Epidermal melanocyte (primary cell): ENCODE results near the gene PLEKHM1.
"Not testable (repeated sequence)": the region's sequence is repeated elsewhere in the genome, so short reads cannot be mapped to it uniquely, and the experiment has no call there.

Source experiments
- DNase-seq: peaks from one replicate; pipeline ENCODE4 v3.0.0; 2011; ENCODE audit warnings: low spot score; ENCODE audit not compliant: insufficient read length

The PLEKHM1 gene

GRCh38 chr17:45490615-45491433, at the start of gene PLEKHM1:
Gene PLEKHM1 (minus strand): TSS chr17:45490721. CDS start chr17:45482484, 8,237 bp downstream.
- DNase-seq = peak; percentile 32

DNA sequence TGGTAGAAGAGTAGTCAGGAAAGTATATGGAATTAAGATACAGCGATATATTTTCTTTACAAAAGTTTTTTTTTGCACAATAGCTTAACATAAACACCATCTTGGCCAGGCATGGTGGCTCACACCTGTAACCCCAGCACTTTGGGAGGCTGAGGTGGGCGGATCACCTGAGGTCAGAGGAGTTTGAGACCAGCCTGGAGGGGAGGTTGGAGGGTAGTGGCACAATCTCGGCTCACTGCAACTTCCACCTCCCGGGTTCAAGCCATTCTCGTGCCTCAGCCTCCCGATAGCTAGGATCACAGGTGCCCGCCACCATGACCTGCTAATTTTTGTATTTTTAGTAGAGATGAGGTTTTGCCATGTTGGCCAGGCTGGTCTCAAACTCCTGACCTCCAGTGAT, 47.6 kb upstream of the PLEKHM1 start:
- DNase-seq = not testable (repeated sequence)

GRCh38 chr17:45506072-45506471, 15.6 kb upstream of the PLEKHM1 start:
- DNase-seq = not testable (repeated sequence)

DNA sequence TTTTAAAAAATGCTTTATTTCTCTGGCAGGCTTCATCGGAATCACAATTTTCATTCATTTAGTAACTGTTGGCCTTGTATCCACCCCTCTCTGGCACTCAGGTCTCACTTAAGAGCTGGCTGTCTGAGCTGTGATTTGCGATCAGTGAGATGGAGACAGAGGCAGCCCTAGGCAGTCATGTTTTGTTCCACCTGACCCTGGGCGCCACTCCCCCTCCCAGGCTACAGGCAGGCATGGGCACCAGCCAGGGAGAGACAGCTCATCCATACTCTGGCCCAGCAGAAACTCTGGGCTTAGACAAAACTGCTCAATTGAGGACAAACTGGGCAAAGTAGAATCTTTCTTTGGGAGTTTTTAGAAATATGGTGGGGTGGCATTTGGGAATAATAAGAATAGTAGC, 14.7 kb upstream of the PLEKHM1 start:
- not testable (repeated sequence) for DNase-seq

- DNase-seq = not testable (repeated sequence)
These were observed 10.7 kb upstream of the PLEKHM1 start for GRCh38 chr17:45501092-45501707.

GRCh38 chr17:45500478-45500877, 10.0 kb upstream of the PLEKHM1 start:
- DNase-seq = not testable (repeated sequence)

DNA sequence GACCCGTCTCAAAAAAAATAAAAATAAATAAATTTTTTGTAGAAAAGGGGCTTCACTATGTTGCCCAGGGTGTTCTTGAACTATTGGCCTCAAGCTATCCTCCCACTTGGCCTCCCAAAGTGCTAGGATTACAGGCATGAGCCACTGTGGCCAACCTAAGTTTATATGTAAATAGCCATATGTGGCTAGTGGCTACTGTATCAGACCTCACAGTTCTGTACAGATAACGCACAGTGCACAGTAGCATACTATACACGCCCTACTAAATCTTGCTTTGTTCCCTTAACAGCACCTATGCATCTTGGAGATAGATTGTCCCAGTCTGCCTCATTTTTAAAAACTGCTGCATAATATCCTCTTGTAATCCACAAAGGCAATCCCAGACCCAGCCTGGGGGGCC, 8.7 kb upstream of the PLEKHM1 start:
- DNase-seq = not testable (repeated sequence)

DNA sequence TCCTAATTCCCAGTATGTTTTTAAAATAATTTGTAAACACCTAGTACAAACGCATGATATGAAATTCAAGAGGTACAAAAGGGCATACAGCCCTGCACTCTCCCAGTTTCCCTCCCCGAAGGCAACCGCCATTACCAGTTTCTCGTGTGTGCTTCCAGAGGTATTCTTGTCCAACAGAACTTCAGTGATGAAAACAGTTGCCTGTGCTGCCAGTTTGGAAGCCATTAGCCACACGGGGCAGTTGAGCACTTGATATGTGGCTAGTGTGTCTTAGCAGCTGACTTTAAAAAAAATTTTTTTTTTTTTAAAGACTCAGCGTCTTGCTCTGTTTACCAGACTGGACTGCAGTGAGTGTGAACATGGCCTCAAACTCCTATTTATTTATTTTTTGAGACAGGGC, 7.9 kb upstream of the PLEKHM1 start:
- DNase-seq = not testable (repeated sequence)

DNA sequence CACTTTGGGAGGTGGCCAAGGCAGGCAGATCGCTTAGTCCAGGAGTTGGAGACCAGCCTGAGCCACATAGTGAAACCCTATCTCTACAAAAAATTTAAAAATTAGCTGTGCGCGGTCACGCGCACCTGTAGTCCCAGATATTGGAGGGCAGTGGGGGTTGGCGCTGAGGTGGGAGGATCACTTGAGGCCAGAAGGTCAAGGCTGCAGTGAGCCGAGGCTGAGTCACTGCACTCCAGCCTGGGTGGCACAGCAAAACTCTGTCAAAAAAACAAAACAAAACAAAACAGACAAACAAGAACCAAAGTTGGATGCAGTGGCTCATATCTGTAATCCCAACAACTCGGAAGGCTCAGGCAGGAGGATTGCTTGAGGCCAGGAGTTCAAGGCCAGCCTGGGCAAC, 6.9 kb upstream of the PLEKHM1 start:
- DNase-seq = not testable (repeated sequence)

DNA sequence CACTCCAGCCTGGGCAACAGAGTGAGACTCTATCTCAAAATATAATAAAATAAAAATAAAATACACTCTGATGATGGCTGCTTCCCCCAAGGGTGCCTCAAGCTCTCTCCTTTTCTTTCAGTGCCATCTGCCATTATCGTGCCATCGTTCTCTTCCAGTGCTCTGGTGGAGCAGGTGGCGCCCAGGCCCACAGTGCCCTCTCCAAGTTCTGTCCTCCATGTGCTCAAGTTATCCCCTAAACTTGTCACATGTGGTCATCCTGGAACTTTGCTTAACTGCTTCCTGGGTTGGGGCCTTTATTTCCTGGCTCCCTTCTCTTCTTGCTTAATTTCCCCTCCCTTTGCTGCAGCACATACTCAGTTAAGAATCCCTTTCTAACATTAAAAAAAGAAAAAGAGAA, 6.0 kb upstream of the PLEKHM1 start:
- DNase-seq = not testable (repeated sequence)

DNA sequence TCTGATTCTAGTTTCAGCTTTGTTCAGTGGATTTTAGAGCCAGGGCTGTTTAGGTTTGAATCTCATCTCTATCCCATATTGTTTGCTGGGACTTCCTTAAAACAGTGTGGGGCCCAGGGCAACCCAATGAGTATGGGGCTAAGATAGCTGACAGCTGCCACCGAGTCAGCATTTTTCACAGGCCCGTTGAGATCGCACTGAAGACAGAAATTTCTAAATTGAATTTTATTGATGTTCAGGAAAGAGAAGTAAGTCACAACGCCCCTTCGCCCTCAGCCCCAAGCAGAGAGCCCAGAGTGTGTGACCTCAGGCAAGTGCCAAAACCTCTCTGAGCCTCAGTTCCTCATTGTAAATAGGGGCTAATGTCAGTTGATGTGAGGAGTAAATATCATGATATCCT, 4.0 kb upstream of the PLEKHM1 start:
- not testable (repeated sequence) for DNase-seq

- DNase-seq = not testable (repeated sequence)
These were observed 1.6 kb upstream of the PLEKHM1 start for GRCh38 chr17:45492156-45492555.

- not testable (repeated sequence) for DNase-seq
These were observed 323 bp downstream of the PLEKHM1 start for GRCh38 chr17:45490198-45490597.

- DNase-seq = peak; percentile 56
These were observed 2.8 kb downstream of the PLEKHM1 start for GRCh38 chr17:45487704-45488103.

DNA sequence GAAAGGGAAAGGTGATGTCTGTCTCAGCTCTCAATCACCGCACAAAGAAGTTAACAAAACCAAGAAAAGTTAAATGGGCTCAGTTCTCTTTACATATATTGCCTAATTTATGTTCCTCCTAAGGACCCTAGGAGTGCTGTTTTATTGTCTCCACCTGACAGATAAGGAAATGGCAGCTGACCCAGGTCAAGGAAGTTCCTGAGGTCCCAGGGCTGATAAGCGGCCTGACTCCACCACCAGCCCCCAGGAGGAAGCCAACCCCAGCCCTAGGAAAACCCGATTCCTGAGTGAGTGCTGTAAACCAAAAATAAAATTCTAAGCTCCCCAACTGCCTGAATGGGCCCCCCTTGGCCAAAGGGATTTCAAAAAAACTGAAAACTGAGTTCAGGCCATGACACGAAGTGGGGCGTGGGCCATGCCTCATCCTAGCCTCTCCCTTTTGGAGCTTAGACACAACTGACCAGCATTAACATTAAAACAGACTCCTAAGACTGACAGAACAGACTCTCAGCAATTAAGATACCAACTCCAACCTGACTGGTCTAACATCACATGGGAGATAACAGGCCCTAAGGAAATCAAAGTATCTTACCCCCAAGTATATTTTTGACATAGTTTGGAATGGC, 6.8 kb downstream of the PLEKHM1 start:
- not testable (repeated sequence) for DNase-seq

GRCh38 chr17:45483177-45483576, 7.3 kb downstream of the PLEKHM1 start:
- DNase-seq = not testable (repeated sequence)

DNA sequence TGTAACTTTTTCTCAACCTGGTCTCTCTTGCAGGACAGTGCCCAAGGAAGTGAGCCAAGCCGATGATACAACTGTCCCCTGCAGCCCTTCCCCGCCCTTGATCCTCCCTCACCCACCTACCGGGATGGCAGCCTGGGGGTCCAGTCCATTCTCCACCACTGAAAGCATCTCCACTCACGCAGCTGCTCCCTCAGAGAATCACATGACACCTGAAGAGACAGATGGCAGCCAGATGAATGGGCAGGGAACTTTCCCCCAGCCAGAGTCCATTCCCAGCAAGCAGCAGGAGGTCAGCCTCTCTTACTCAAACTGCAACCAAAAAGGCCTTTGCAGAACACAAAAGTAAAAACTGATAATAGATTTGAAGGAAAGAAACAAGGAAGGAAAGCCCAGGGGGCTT, 8.2 kb downstream of the PLEKHM1 start:
- DNase-seq = not testable (repeated sequence)

DNA sequence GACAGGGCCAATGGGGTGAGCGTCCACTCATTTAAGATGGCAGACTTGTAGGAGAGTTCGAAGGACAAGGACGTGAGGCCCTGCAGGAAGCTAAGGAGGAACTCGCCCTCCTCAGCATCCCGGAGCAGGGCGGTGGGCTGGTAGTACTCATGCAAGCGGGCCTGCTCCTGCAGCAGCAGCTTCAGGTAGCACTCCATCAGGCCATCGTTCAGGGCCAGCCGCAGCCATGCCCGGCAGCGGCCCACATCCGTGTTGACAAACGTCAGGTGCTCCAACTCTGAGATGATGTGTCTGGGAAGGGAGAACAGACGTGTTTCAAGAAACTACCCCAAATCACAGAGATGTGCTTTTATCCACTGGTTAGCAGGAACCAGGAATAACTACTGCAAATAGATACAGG, 15.1 kb downstream of the PLEKHM1 start:
- DNase-seq = not testable (repeated sequence)

- DNase-seq = not testable (repeated sequence)
These were observed 18.3 kb downstream of the PLEKHM1 start for GRCh38 chr17:45472249-45472648.

DNA sequence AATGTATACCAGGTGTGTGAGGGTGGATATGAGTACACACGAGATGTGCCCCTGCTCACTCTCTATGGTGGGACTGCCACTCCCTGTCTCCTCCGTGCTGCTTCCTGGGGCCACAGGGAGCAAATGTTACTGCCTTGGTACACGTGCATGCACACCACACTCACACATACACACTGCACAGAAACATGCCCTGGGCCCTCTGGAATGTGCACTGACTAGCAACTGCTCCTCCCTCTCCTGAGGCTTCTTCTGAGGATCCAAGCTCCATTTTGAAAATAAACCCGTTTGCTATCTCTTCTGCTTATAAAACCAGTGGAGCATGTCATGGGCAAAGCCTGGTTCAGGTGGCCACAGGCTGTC, 21.3 kb downstream of the PLEKHM1 start:
- not testable (repeated sequence) for DNase-seq

DNA sequence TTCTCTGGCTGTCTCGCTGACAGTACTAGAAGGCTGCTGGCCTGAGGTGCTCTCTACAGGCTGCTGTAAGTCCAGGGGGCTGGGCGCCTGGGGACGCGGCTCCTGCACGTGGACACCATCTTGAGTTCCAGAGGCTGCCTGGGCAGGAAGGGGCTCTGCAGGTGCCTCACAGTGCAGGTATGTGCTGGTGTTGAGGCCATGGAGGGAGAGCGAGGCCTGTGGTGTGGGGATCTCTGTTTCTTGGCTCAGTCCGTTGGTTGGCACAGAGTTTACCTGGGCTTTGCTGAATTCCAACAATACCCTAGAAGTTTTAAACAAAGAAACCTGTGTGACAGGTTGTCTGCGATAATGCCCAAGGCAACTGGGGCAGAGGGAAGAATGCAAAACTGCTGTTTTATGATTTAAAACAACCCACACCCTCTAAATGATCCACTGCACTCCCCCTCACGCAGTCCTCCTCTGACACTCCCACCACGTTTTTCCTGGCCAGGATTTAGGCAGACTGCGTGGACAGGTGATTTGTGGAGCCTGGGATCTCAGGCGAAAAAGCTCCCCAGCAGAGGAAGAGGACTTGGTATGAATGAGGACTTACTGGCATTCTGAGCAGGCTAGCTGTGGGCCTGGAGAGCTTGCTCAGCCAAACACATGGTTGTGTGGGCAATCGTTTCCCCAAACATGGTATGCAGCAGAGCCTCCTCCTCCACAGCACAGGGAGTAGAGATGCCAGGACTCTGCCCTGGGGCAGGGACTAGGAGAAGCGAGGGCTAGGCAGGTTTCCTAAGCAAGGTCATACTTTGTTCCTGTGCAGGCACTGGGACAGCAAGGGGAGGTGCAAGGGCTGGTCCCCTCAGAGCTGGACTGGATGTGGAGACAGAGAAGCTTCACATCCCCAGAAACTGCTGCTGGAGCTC, 22.0 kb downstream of the PLEKHM1 start:
- DNase-seq = not testable (repeated sequence)
